ENCODE results near the gene MRPL53. TPM values are rescaled to one million over a fixed set of nuclear protein-coding genes. Genes with fewer than 3 reads are reported as not detected.

The MRPL53 gene
- total and polyA plus RNA-seq, 2 of the 4 experiments (the other 2 are of a cell fraction): 5.2 to 39.0 TPM

DNA sequence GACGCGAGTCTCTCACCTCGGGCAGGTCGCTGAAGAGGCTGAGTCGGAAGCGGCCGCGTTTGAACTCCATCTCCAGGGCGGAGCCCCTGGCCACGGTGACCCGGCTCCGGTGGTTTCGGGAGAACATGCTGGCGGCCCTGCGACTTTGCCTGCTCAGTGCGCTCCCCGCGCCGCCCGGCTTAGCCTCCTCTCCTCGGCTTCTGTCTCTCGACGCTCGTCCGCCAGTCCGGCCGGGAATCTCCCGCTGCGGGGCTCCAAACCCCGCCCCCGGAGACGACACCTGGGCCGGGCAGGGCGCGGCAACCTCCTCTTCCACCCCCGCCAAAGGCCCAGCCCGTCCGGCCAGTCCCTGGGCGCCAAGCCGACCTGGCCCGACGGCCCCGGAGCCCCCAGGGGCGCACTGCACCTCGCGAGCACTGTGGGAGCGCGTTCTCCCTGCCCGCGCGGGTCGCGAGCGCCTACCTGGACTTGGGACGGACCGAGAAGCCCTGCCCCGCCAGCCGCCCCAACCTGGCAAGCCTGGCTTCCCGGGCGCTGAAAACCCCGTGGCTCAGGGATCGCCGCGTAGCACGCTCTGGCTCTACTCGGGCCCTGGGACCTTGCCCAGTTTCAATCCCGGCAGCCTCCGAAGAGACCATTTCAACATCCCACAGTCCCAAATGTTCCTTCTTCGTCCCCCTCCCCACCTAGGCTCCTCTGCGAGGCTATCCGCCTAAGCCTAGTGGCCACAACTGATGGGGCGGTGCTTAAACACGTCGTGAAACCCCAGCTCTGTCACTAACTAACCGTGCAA is 30.6 kb downstream of the MRPL53 start, which contains the start of gene RTKN:
TSS of gene RTKN (minus strand) at position 248 of the 793 bp plus-strand sequence. CDS start at position 127, 121 bp downstream.
- Histone ChIP-seq H2AK5ac (ENCODE audit: low read depth, low read length) (peak within 1 kb of the TSS; percentile 92), H3K27ac (ENCODE audit: insufficient read depth, low read length) (peak within 1 kb of the TSS; percentile 70; the same call in 1 of the 2 replicates), H3K9me3 (ENCODE audit: control insufficient read depth, insufficient read depth, low read length) (no peaks in the 10 kb centered on the region), H3K14ac (replicated peaks; ENCODE audit: low read depth, low read length) (peak within 1 kb of the TSS; percentile 66; the same call in 1 of the 2 replicates), H4K8ac (ENCODE audit: low read depth in 2 of 2, low read length in 2 of 2) (peak within 1 kb of the TSS; percentile 87 to 98), H2BK15ac (ENCODE audit: low read depth, low read length) (peak within 1 kb of the TSS; percentile 70; the same call in 1 of the 3 replicates), H3K4me3 (ENCODE audit: insufficient read depth, low read depth, low read length) (no peak within 1 kb of the TSS), H2AK9ac (replicated peaks; ENCODE audit: low read depth, low read length, poor library complexity) (peak within 1 kb of the TSS; percentile 81), H4K5ac (ENCODE audit: low read depth, low read length) (peak within 1 kb of the TSS; percentile 86), H2BK20ac (ENCODE audit: low read depth, low read length) (no peak within 1 kb of the TSS), H4K20me1 (ENCODE audit: insufficient read depth, low read length) (0 out of 2 replicates have a peak, but pooled peaks cover 3% of the 10 kb centered on the region), H3K79me1 (ENCODE audit: low read depth in 1 of 2, low read length in 2 of 2) (peaks cover 18 to 33% of the 10 kb centered on the region in 2 experiments), H3K27me3 (ENCODE audit: control insufficient read depth, insufficient read depth, low read length) (peaks cover 5% of the 10 kb centered on the region; the same call in 1 of the 2 replicates), H3K4me1 (ENCODE audit: control insufficient read depth, insufficient read depth, low read length) (peaks cover 19% of the 10 kb centered on the region), H2BK120ac (ENCODE audit: low read depth, low read length) (peak within 1 kb of the TSS; percentile 55), H3K4me2 (ENCODE audit: low read depth, low read length) (peak within 1 kb of the TSS; percentile 54), H3K18ac (ENCODE audit: low read depth, low read length) (peak within 1 kb of the TSS; percentile 29), H3K9ac (ENCODE audit: low read depth, low read length) (peak within 1 kb of the TSS; percentile 55), H3K9me1 (ENCODE audit: insufficient read depth, low read length) (peaks cover 21% of the 10 kb centered on the region), H3K36me3 (ENCODE audit: control insufficient read depth, insufficient read depth, low read length) (no peaks in the 10 kb centered on the region), H3K23ac (ENCODE audit: low read depth, low read length) (peak within 1 kb of the TSS; percentile 28; the same call in 1 of the 2 replicates), H2BK5ac (ENCODE audit: low read depth, low read length, poor library complexity, severe bottlenecking) (peak within 1 kb of the TSS; percentile 59), H4K91ac (ENCODE audit: insufficient read depth, low read depth, low read length) (peak within 1 kb of the TSS; percentile 73), H2AFZ (replicated peaks; ENCODE audit: low read length, poor library complexity) (peak within 1 kb of the TSS; percentile 94), H3K4ac (ENCODE audit: low read depth, low read length) (peak within 1 kb of the TSS; percentile 82), H3K56ac (ENCODE audit: extremely low read depth, insufficient read depth, low read length) (no peak within 1 kb of the TSS; the same call in 1 of the 2 replicates)
- intact Hi-C loops (cut with micrococcal nuclease) (no loop called here), in situ Hi-C loops (cut with MboI; ENCODE audit: low sequenced_read_pairs) (no loop called here), dilution Hi-C loops (cut with HindIII; ENCODE audit: low sequenced_read_pairs, unreplicated experiment) (no loop called here)
- TF ChIP-seq CEBPB (IDR thresholded peaks at IDR 0.05; ENCODE audit: low read depth, low read length) (no peak), SMC3 (IDR thresholded peaks at IDR 0.05; ENCODE audit: low read depth, low read length) (no peak), RCOR1 (IDR thresholded peaks at IDR 0.05; ENCODE audit: insufficient replicate concordance, low read length) (no peak), BHLHE40 (IDR thresholded peaks at IDR 0.05; ENCODE audit: low read depth, low read length) (no peak), NFE2L2 (IDR thresholded peaks at IDR 0.05; ENCODE audit: low read depth, low read length) (no peak), CHD1 (IDR thresholded peaks at IDR 0.05; ENCODE audit: low read depth, low read length) (no peak), POLR2A (IDR thresholded peaks at IDR 0.05; ENCODE audit: low read depth, low read length) (no peak), RAD21 (IDR thresholded peaks at IDR 0.05; ENCODE audit: low read length) (no peak), MAFK (IDR thresholded peaks at IDR 0.05; ENCODE audit: low read depth, low read length) (no peak), MAZ (IDR thresholded peaks at IDR 0.05; ENCODE audit: borderline replicate concordance, low read depth, low read length) (no peak)
- TF ChIP-seq, protein P1, sequence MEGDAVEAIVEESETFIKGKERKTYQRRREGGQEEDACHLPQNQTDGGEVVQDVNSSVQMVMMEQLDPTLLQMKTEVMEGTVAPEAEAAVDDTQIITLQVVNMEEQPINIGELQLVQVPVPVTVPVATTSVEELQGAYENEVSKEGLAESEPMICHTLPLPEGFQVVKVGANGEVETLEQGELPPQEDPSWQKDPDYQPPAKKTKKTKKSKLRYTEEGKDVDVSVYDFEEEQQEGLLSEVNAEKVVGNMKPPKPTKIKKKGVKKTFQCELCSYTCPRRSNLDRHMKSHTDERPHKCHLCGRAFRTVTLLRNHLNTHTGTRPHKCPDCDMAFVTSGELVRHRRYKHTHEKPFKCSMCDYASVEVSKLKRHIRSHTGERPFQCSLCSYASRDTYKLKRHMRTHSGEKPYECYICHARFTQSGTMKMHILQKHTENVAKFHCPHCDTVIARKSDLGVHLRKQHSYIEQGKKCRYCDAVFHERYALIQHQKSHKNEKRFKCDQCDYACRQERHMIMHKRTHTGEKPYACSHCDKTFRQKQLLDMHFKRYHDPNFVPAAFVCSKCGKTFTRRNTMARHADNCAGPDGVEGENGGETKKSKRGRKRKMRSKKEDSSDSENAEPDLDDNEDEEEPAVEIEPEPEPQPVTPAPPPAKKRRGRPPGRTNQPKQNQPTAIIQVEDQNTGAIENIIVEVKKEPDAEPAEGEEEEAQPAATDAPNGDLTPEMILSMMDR (conservative IDR thresholded peaks at IDR 0.05; ENCODE audit: low read depth, low read length): no peak
- TF ChIP-seq, protein P2, sequence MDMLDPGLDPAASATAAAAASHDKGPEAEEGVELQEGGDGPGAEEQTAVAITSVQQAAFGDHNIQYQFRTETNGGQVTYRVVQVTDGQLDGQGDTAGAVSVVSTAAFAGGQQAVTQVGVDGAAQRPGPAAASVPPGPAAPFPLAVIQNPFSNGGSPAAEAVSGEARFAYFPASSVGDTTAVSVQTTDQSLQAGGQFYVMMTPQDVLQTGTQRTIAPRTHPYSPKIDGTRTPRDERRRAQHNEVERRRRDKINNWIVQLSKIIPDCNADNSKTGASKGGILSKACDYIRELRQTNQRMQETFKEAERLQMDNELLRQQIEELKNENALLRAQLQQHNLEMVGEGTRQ (IDR thresholded peaks at IDR 0.05; ENCODE audit: low read depth, low read length): no peak
- ATAC-seq (ENCODE audit: low read depth) (no peak), DNase-seq (no peak)
- CTCF ChIA-PET: no interaction called here
- POLR2A ChIA-PET (ENCODE audit: unreplicated experiment): no interaction called here
- BruUV-seq (replicated peaks): no TSS peak
- 47% methylated on average over 33 of the region's 75 CpGs; no CpG with 5 or more reads in 1 of the 2 experiments for WGBS, 2 experiments (ENCODE audit: extremely low coverage in 2 of 2, insufficient read length in 1 of 2)
